ENCODE data around the gene FADS6. TPM values are rescaled to one million over a fixed set of nuclear protein-coding genes. Genes with fewer than 3 reads are reported as not detected.

FADS6 gene
- total and polyA plus RNA-seq, 2 of the 13 experiments (the other 11 are each of a cell fraction or from before 2014, with no cell fraction given), result 0.11 TPM

- TF ChIP-seq BRF2 (CRISPR knock-in tag; IDR thresholded peaks at IDR 0.05) (no peak), ZNF563 (CRISPR knock-in tag; IDR thresholded peaks at IDR 0.05) (peak; percentile 74; the same call in 1 of the 2 replicates), ZC3H4 (CRISPR knock-in tag; IDR thresholded peaks at IDR 0.05; ENCODE audit: borderline replicate concordance) (no peak), NFE2L2 (IDR thresholded peaks at IDR 0.05; ENCODE audit: low read length) (no peak), ASH2L (IDR thresholded peaks at IDR 0.05; ENCODE audit: insufficient read length, low read depth, low read length) (peak; percentile 25), HIVEP1 (CRISPR knock-in tag; IDR thresholded peaks at IDR 0.05) (no peak), ZNF891 (CRISPR knock-in tag; IDR thresholded peaks at IDR 0.05) (no peak), ZFP91 (CRISPR knock-in tag; IDR thresholded peaks at IDR 0.05; ENCODE audit: borderline replicate concordance) (no peak), ZNF253 (CRISPR knock-in tag; IDR thresholded peaks at IDR 0.05; ENCODE audit: borderline replicate concordance) (no peak), ATAD3A (CRISPR knock-in tag; IDR thresholded peaks at IDR 0.05) (no peak), ZSCAN9 (CRISPR knock-in tag; IDR thresholded peaks at IDR 0.05; ENCODE audit: borderline replicate concordance) (no peak), ZBTB10 (CRISPR knock-in tag; IDR thresholded peaks at IDR 0.05; ENCODE audit: borderline replicate concordance) (no peak), TBX2 (CRISPR knock-in tag; IDR thresholded peaks at IDR 0.05; ENCODE audit: borderline replicate concordance) (peak; percentile 44; the same call in 1 of the 2 replicates), JUNB (CRISPR knock-in tag; IDR thresholded peaks at IDR 0.05; ENCODE audit: borderline replicate concordance) (no peak)
- TF ChIP-seq, protein P1, sequence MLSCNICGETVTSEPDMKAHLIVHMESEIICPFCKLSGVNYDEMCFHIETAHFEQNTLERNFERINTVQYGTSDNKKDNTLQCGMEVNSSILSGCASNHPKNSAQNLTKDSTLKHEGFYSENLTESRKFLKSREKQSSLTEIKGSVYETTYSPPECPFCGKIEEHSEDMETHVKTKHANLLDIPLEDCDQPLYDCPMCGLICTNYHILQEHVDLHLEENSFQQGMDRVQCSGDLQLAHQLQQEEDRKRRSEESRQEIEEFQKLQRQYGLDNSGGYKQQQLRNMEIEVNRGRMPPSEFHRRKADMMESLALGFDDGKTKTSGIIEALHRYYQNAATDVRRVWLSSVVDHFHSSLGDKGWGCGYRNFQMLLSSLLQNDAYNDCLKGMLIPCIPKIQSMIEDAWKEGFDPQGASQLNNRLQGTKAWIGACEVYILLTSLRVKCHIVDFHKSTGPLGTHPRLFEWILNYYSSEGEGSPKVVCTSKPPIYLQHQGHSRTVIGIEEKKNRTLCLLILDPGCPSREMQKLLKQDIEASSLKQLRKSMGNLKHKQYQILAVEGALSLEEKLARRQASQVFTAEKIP (CRISPR knock-in tag; IDR thresholded peaks at IDR 0.05; ENCODE audit: borderline replicate concordance), result no peak
- TF ChIP-seq, protein P2, sequence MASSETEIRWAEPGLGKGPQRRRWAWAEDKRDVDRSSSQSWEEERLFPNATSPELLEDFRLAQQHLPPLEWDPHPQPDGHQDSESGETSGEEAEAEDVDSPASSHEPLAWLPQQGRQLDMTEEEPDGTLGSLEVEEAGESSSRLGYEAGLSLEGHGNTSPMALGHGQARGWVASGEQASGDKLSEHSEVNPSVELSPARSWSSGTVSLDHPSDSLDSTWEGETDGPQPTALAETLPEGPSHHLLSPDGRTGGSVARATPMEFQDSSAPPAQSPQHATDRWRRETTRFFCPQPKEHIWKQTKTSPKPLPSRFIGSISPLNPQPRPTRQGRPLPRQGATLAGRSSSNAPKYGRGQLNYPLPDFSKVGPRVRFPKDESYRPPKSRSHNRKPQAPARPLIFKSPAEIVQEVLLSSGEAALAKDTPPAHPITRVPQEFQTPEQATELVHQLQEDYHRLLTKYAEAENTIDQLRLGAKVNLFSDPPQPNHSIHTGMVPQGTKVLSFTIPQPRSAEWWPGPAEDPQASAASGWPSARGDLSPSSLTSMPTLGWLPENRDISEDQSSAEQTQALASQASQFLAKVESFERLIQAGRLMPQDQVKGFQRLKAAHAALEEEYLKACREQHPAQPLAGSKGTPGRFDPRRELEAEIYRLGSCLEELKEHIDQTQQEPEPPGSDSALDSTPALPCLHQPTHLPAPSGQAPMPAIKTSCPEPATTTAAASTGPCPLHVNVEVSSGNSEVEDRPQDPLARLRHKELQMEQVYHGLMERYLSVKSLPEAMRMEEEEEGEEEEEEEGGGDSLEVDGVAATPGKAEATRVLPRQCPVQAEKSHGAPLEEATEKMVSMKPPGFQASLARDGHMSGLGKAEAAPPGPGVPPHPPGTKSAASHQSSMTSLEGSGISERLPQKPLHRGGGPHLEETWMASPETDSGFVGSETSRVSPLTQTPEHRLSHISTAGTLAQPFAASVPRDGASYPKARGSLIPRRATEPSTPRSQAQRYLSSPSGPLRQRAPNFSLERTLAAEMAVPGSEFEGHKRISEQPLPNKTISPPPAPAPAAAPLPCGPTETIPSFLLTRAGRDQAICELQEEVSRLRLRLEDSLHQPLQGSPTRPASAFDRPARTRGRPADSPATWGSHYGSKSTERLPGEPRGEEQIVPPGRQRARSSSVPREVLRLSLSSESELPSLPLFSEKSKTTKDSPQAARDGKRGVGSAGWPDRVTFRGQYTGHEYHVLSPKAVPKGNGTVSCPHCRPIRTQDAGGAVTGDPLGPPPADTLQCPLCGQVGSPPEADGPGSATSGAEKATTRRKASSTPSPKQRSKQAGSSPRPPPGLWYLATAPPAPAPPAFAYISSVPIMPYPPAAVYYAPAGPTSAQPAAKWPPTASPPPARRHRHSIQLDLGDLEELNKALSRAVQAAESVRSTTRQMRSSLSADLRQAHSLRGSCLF (CRISPR knock-in tag; IDR thresholded peaks at IDR 0.05; ENCODE audit: borderline replicate concordance), result no peak
Observed at GRCh38 chr17:74842599-74843351, 50.7 kb downstream of the FADS6 start (continued).
